Measurements from ENCODE around the gene GADD45A.
"Not testable (repeated sequence)": the region's sequence is repeated elsewhere in the genome, so short reads cannot be mapped to it uniquely, and the experiment has no call there.

Gene GADD45A

DNA sequence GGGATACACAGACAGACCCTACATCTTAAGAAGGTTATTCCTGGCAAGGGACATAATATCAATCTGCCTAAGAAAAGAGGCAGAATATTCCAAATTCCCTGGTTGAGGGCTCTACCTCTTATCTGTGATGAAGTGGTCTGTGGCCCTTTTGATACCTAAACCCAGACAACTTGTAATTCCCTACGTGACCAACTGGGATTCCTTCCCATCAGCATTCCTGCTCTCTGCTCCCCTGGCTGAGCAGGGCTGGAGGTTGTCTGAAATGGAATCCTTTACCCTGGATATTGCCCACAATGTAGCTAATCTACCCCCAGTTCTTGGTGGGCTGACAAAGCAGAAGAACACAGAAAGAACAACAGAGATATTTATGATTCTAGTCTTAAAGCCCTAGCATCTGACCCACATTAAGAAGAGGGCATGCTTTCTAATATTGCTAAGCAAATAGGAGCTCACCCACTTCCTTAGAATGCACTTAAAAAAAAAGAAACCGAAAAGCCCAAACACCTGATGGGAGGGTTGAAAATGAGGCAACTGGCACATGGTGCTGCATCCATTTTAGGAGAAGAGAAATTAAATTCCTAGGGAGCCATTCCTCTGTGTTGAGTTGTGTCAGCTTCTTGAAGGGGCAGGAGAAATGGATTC, 36.8 kb downstream of the GADD45A start:
- DNase-seq (ENCODE audit: low spot score) = no peak

GRCh38 chr1:67722292-67722944, 37.4 kb downstream of the GADD45A start:
- no peak for DNase-seq (ENCODE audit: low spot score)

DNA sequence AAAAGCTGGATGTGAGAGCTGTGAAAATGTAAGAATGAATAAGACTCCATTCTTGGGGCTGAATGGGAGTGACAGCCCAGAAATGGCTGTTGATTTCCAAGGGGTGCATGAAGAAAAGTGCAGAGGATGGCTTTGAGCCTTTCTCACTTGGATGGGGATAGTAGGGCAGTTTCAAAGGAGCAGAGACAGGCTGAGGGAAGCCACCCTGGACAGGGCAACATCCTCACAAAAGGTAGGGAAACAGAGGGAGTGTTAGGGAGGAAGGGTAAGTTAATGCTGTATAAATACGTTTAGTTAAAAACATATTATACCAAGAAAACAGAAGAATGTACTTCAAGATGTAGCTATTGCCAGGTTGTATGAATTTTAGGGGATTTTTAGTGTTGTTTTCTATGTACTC, 38.1 kb downstream of the GADD45A start:
- DNase-seq (ENCODE audit: low spot score) = no peak

DNA sequence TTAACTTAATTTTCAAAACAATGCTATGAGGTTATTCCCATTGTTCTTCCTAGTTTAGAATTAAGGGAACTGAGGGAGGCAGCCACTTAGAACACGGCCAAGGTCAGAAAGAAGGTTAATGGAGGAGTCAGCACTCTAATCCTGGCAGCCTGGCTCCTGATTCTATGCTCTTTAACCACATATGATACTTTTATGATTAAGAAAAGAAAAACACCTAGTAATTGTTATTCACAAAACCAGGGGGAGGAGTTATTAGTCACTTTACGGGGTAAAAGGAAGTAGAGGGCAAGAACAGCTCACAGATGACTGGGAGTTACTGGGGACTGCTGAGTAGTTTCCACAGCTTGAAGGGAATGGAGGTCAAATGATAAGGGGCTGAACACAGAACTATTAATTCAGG, 38.6 kb downstream of the GADD45A start:
- DNase-seq (ENCODE audit: low spot score) = no peak

DNA sequence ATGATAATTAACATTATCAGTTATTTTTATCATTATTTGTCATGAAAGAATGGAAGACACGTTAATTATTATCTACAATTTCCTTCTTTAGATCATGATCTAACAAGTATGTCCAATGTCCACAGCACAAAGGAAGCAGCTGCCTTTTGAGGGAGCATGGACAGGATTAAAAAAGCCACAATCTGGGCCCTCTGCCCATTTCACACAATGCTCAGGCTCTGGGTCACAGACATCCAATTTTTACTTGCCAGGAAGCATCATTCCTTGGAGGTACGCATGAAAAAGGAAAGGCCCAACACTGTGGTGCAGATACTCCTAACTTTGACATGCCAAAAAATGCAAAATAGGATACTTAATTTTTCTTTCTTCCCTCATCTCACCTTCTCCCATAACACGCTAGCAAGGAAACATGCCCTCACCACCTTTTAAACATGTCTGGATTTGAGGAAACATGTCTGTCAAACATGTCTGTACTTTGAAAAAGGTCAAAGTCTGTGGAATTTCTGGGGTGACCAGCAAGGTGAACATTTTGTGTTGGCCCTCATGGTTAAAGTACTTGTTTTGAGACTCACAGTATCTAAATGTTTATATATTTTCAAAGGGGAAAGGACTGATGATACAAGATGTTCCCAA, 40.0 kb downstream of the GADD45A start:
- DNase-seq (ENCODE audit: low spot score) = no peak

DNA sequence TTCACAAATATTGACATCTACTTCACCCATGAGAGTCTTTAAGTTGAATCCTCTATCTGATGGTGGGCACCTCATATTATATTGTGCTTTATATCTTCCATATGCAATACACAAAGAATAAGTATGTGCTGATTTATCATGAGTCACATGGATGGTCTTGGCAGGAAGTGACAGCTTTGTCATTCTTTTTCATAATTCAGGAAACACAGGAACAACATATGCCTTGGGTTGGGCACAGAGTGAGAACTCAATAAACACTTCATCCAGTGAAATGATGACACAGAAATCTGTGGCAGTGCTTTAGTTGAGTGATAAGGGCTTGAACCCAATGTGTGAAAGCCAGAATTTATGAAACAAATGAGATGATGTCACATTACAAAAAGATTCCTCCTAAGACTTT, 41.2 kb downstream of the GADD45A start:
- no peak for DNase-seq (ENCODE audit: low spot score)

DNA sequence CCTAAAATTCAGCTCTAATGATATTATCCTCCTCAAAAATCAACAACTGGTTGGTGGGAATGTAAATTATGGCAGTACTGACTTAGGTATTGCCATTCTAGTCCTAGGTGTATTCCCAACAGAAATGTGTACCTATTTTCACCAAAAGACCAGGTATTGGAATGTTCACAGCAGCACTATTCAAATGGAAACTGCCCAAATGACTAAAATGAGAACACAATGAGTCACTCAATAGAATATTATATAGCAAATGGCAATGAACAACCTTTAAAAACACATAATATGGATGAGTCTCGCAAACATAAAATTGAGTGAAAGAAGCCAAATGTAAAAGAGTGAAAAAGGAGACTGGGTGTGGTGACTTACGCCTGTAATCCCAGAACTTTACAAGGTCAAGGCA, 44.9 kb downstream of the GADD45A start:
- no peak for DNase-seq (ENCODE audit: low spot score)

DNA sequence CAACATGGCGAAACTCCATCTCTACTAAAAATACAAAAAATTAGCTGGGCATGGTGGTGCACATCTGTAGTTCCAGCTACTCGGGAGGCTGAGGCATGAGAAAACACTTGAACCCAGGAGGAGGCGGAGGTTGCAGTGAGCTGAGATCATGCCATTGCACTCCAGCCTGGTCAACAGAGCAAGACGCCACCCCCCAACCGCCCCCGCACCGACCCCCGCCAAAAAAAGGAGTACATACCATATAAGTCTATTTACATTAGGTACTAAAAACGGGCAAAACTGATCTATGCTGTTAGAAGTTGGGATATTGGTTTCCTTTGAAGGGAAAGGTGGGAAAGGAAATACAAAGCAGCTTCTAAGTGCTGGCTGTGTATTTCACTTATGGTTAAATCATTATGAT, 45.3 kb downstream of the GADD45A start:
- not testable (repeated sequence) for DNase-seq (ENCODE audit: low spot score)

DNA sequence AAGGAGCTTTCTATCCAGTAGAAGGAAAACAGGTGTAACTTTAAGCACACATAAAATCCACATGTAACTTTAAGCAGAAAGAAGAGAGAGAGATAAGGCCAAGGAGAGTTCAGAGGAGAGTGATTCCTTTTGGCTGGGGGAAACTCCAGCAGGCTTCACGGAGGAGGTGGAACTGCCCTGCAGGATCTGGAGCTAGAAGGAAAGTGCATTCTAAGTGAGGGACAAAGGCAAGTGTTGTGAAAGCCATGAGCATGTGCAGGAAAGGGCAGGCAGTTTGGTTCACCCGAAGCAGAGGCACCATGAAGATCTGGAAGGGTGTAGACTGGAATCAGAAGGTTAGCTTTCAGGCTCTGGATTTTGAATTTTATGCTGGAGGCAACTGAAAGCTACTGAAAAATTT, 46.3 kb downstream of the GADD45A start:
- no peak for DNase-seq (ENCODE audit: low spot score)

DNA sequence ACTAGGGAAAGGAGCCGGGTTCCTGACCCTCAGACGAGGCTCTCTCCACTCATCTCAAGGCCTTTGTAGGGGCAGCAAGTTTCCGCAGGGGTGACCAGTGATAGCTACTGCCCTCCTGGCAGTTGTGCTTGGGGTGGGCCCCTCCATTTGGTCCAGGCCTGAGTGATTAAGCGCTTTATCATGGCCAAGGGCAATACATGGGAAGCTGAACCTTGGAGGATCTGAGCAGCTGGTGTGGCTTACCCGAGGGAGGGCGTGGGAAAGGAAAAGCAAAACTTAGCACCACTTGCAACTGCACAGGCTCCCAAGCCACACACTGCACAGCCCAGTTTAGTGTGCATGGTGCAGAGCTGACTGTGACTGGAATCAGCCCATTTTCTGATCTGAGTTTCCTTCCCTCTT, 47.8 kb downstream of the GADD45A start:
- DNase-seq (ENCODE audit: low spot score) = no peak

DNA sequence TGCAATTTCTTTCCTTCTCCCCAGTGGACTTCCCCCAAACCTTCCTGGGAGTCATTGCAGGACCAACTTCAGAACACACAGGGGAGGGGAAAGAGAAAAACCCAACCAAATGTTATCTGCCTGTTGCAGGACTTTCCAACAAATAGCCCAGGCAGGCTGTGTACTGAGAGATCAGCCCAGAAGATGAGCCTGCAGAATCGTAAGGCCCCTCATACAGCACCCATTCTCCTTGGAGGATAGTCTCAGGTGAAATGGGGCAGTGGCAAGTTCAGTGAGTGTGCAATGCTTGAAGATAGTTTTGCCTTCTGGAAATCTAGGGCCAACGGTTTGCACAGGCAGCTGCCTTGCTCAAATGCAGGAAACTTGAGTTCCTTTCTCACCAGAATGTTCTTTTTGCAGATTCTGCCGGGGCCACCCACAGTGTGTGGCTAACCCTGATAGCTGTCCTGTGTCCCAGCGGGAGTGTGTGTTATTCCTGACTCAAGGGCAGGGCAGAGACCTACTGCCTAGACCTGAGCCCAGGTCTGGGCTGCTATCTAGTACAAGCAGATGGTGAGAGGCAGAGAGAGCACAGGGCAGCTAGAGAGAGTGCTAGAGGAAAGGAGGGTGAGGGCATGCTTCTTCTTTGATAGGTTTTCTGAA, 48.8 kb downstream of the GADD45A start:
- no peak for DNase-seq (ENCODE audit: low spot score)

DNA sequence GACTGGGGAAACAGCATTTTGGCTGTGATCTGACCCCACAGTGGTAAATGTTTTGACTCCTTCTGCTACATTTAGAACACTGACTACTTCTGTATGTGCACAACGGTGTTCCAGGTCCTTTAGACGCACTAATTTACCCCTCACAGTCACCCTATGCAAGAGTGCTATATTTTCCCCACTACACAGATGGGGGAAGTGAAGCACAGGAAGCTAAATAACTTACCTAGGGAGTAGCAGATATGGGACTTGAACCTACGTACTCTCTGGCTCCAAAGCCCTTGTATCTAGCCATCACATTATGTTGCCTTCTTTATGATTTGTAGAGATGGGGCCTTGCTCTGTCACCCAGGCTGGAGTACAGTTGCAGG, 49.3 kb downstream of the GADD45A start:
- DNase-seq (ENCODE audit: low spot score) = no peak

DNA sequence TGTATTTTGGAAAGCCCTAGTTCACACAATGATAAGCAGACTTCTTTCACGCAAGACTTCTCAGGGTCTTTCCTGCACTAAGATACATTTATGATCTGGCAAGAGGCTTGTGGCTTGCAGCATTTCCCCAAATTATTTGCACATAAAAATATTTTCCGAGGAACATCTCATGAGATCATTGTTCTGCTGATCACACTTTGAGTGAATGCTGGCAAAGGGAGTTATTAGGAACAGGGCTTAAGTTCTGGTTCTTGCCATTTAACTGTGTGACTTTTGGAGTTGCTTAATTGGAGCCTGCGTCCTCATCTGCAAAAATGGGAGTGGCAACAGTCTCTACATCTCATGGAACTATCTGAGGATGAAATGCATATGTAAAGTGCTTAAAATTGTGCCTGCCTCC, 50.2 kb downstream of the GADD45A start:
- DNase-seq (ENCODE audit: low spot score) = no peak

DNA sequence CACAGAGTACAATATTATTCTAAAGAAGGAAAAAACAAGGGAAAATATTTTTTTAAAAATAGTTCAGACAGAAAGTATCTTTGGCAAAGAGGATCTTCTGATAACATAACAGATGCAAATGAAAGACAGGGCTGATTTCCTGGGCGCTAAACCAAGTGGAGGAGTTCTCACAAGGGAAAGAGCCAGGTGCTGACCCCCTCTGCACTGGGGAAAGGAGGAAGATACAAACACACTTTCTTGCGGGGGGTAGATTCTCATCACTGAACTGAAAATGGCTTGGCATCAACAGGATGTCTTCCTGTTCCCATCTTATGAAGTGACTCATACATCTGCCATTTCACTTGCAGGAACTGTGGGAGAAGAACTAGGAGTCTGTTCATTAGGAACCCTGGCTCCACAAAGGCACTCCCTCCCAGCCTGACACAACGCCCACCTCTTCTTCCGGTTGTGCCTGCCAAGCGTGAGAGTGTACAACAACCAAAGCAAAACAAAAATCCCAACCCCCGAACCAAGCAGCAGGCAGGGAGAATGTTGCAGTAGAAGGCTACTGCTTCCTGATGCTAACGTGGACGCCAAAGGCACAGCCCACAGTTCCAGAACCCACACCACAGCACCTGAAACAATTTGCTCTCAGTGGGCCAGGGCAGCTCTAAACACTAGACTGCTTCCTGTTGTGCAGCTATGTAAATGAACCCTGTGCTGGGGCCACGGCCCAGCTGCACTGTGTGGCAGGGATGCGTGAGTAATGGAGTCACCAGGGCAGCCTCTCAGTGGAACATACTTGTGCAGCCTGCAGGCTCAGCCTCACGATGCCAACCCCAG, 51.0 kb downstream of the GADD45A start:
- peak; percentile 71 for DNase-seq (ENCODE audit: low spot score)

GRCh38 chr1:67736750-67737149, 51.7 kb downstream of the GADD45A start:
- DNase-seq (ENCODE audit: low spot score) = no peak

GRCh38 chr1:67737875-67738274, 52.9 kb downstream of the GADD45A start:
- no peak for DNase-seq (ENCODE audit: low spot score)
